ENCODE data around the gene ZNF280B.
"Not testable (repeated sequence)": the region's sequence is repeated elsewhere in the genome, so short reads cannot be mapped to it uniquely, and the experiment has no call there.

The ZNF280B gene

DNA sequence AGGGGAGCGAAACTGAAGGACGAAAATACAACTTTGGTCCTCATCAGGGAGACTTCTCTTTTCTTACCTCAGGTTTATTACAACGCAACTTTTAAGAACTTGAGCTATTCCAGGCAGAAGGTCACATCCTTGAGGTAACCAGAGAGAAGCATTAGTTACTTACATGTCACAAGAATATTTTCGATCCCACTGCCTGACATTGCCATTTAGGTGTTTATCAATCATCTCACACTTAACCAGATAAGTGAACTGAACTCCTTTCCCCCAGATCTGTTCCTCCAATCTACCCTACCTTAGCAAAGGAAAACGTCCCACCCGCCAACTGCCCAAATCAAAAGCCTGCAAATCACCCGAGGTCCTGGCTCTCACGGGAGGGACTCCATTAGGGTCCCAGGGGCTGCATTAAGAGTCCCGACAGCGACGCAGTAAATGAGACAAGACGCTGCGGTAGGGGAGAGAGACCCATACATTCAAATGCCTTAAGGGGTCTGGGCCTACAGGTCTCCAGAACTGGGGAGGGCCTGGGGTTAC lies 734 bp downstream of the ZNF280B start:
- DNase-seq (ENCODE audit: low read depth) = no peak

DNA sequence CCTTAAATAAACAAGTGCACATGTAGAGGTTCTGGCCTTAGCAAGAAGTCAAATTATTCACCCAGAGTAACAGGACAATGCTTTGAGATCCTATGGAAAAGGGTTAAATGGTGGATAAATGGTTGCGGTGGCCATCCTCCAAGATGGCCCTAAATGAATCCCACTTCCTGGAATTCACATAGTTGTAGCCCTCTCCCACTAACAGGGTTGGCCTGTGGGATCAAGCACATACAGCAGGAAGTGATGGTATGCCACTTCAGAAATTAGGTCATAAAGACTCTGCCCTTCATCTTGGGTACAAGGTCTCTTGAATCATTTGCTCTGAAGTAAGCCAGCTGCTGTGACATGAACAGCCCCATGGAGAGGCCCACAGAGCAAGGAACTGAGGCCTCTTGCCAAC lies 1.8 kb downstream of the ZNF280B start:
- DNase-seq (ENCODE audit: low read depth) = no peak

DNA sequence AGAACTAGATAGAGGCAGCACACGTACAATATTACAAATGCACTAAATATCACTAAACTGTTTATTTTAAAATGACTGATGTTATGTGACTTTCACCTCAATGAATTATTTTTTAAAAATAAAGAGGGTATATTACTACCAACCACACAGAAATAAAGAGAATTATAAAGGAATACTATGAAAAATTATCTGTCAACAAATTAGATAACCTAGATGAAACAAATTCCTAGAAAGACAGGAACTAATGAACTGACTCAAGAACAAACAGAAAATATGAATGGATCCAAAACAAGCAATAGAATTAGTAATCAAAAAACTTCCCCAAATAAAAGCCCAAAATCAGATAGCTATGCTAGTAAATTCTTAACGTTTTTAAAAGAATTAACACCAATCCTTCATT lies 10.3 kb downstream of the ZNF280B start:
- no peak for DNase-seq (ENCODE audit: low read depth)

DNA sequence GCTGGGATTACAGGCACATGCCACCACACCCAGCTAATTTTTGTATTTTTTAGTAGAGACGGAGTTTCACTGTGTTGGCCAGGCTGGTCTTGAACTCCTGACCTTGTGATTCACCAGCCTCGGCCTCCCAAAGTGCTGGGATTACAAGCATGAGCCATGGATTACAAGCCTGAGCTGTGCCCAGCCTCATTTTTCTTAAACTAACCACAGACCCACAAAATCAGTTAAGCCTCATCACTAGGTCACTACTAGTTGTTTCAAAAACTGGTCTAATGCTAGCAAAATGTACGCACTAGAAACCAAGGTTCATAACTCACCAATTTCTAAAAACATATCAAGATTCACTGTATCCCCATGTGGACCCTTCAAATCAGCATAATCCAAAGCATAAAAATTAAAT lies 17.0 kb downstream of the ZNF280B start:
- DNase-seq (ENCODE audit: low read depth) = not testable (repeated sequence)

DNA sequence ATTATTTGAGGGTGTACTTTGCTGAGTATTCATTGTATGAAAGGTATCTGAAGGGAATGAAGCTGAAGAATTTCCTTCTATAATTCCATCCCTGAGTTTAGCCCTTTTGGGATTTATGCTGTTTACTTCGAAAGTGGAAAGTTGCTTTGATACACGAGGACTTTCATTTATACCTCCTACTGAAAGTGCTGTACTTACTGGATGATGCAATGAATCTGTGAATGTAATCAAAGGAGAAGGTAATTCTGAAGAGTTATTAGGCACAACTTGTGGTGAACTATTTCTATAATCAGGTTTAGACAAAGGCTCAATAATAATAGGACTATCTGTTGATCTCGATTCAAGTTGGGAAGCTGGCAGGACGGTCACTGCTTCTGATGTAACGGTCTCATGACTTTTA lies 19.8 kb downstream of the ZNF280B start:
- DNase-seq (ENCODE audit: low read depth) = no peak

DNA sequence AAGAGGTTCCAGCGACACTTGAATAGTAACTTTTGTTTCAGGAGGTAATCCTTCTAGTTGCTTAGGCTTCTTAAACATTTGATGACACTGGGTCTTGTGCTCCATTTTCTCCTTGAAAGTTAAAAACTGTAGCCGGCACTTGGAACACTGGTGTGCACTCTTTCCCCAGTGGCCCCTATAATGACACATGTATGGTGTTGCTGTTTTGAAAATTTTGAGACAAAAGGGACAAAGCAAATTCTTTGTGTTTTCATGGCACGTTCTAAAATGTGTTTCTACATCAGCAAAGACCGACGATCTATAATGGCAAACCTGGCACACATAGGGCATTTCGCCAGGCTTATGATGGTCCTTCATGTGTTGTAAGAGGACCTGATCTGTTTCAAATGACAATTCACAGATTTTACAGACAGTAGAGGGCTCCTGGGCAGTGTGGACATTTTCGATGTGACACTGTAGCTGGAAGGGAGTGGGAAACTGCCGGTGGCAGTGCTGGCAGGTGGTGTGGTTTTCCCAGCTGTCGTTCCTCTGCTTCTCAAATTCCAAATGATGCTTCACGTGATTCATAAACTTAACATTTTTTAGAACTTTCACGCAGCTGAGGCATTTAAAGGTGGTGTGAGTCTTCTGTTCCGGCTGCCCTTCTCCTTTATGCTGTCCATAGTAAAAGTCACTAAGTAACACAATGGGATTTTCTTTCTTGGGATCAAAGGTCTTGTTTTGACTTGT lies 20.5 kb downstream of the ZNF280B start:
- DNase-seq (ENCODE audit: low read depth) = no peak

DNA sequence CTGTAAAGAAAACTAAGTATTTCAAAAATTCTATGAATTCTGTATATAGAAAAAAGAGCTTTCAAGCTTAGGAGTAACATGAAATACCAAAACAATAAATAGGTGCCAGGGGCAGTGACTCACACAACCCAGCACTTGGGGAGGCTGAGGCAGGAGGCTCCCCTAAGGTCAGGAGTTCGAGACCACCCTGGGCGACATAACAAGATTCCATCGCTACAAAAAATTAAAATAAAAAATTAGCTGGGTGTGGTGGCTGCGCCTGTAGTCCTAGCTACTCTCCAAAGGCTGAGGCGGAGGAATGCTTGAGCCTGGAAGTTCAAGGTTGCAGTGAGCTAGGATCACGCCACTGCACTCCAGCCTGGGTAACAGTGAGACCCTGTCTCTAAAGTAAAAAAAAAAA lies 21.5 kb downstream of the ZNF280B start:
- no peak for DNase-seq (ENCODE audit: low read depth)

DNA sequence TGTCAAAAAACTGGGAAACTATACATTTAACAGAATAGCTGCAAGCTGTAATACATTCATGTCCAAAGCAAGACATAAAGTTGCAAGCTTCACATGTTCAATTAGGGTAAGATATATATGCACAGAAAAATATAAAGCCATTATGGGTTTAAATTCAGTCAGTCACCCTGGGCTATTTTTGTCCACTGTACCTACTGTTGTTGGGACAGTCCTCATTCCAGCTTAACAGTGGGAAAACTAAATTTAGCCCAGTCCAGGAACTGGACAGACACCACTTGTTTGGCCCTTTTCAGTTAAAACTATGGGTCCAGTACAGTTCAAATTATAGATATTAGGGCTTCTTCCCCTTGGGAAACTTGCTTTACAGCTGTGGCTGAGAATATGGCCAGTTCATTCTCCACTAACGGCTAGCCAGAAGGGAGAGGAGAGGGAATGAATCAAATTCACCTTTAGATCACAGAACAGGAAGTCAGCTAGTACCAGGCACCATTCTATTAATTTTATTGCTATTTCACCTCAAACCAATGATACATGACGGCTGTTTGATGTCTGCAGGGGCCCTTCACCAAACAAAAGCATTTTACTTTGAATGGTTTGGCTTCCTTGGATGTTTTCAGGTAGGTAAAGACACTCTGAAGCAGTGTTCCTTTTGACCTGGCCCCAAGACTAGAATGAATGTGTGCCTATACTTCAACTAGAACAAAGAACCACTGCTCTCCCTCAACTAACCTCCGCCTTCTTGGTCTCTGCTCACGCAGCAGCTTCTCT lies 22.2 kb downstream of the ZNF280B start:
- no peak for DNase-seq (ENCODE audit: low read depth)

DNA sequence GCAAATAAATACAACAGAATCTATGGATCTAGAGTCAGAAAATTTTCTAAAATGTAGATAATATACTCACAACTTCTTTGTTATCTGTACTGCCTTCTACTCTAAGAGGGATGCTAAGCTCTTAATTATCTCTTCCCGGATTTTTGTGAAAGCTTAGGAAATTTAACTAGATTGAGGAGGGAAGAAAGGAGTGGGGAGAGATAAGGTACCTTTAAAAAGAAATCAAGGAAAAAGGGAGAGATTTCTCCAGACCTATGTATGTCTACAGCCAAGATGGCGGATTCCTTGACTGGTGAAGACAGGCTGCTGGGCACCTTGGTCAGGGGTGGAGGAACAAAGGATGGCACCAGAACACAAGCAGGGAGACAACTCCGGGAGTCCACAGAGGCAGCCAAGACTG lies 23.0 kb downstream of the ZNF280B start:
- DNase-seq (ENCODE audit: low read depth) = no peak

DNA sequence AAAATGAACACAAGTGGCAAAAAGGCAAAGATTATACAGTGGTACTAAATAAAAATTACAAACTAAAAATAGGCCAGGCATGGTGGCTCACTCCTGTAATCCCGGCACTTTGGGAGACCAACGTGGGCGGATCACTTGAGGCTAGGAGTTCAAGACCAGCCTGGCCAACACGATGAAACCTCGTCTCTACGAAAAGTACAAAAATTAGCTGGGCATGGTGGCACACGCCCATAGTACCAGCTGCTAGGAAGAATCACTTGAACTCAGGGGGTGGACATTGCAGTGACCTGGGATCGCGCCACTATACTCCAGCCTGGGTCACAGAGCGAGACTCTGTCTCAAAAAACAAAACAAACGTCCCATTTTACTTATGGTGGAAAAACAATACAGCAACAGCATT lies 24.5 kb downstream of the ZNF280B start:
- no peak for DNase-seq (ENCODE audit: low read depth)

DNA sequence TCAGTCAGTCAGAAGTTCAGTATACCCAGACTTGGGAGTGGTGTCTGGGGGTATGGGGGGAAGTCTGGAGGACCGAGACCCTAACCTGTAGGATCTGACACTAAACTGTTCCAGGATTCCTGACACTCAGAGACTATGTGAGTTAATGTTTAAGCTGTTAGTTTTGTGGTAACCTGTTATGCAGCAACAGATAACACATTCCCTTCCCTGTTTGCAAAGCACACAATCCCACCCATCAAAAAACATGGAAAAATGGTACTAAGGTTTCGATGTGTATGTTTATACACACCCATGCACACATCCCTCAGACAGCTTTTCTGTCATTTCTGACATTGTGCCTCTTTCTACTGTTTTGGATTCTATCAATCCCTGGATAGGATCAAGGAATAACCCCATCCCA lies 27.6 kb downstream of the ZNF280B start:
- no peak for DNase-seq (ENCODE audit: low read depth)

DNA sequence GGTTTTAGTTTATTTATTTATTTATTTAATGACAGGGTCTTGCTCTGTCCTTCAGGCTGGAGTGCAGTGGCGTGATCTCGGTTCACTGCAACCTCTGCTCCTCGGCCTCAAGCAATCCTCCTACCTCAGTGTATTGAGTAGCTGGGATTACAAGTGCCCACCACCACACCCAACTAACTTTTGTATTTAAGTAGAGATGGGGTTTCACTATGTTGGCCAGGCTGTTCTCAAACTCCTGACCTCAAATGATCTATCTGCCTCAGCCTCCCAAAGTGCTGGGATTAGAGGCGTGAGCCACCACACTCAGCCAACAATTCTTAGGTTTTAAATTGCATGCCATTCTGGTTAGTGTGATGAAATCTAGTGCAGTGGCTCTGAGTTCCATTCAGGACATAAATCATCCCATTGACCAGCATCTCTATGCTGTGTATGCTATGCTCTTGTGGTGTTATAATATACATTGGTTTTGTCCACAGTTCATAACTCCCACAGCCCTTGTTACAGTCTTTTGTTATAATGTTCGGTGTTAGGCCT lies 28.5 kb downstream of the ZNF280B start:
- DNase-seq (ENCODE audit: low read depth) = peak; percentile 0

DNA sequence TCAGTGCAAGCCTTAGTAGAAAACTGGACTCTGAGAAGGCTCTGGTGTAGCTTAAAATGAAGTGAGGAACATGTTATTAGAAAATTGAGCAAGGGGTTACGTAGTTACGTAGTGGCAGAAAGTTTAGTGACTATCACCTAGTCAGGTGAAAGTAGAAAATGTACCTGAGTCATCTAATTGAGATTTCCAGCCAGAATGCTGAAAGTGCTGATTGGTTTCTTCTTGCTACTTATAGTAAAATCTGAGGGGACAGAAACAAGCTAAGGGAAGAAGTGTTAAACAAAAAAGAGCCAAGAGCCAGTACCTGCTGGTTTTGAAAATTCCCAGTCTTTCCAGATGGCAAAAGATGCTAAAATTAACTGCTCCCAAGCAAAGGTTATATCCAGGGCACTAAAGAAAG lies 29.4 kb downstream of the ZNF280B start:
- DNase-seq (ENCODE audit: low read depth) = no peak

DNA sequence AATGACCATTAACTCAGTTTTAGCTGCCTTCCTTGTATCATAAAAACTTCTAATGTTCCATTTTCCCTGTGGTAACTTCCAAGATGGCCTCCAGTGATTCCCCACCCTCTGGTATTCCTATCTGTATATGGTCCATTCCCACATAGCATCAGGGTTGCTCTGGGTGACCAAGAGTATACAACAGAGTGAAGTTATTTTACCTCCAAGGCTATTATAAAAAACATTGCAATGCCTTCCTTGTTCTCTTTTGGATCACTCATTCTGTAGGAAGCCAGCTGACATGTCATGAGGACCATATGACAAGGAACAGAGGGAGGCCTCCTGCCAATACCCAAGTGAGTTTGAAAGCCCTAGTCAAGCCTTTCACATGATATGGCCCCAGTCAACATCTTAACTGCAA lies 30.1 kb downstream of the ZNF280B start:
- DNase-seq (ENCODE audit: low read depth) = no peak

DNA sequence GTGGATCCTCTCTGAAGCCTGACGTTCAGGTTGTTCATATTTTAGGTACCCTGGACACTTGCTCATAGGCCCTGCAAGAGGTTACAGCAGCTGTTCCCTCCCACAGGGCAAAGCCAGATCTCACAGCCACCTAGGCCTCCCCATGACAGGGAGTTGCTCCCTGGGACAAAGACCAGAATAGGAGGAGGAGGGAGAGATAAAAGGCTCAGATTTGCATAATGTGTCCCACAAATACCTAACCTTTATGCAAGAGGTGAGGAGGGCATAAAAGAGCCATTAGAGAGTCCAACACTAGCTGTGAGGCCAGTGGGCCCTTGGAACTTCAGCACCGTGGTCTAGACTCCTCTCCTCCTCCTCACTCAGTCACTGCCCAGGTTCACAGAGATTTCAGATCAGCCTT lies 33.8 kb downstream of the ZNF280B start:
- DNase-seq (ENCODE audit: low read depth) = no peak

DNA sequence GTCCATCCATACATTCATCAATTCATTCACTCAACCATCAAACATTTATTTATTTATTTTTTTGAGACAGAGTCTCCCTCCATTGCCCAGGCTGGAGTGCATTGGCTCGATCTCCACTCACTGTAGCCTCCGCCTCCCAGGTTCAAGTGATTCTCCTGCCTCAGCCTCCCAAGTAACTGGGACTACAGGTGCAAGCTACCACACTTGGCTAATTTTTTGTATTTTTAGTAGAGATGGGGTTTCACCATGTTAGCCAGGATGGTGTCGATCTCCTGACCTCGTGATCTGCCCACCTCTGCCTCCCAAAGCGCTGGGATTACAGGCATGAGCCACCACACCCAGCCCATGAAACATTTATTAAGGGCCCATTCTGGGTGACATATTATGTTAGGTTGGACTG lies 37.4 kb downstream of the ZNF280B start:
- DNase-seq (ENCODE audit: low read depth) = not testable (repeated sequence)

DNA sequence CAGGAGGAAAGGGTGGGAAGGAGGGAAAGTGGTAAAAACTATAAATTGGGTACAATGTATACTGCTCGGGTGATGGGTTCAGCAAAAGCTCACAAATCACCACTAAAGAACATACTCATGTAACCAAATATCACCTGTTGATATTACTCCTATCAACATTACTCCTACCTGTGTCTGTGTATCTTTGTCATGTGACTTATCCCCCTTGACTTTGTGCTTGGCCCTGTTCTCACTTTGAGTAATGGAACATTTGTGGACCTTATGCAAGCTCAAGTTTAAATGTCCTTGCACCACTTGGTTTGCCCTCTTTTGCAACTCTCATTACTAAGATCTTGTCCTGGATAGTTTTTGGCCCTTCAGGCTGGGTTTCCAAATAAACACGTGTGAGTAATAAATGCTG lies 39.0 kb downstream of the ZNF280B start:
- no peak for DNase-seq (ENCODE audit: low read depth)

DNA sequence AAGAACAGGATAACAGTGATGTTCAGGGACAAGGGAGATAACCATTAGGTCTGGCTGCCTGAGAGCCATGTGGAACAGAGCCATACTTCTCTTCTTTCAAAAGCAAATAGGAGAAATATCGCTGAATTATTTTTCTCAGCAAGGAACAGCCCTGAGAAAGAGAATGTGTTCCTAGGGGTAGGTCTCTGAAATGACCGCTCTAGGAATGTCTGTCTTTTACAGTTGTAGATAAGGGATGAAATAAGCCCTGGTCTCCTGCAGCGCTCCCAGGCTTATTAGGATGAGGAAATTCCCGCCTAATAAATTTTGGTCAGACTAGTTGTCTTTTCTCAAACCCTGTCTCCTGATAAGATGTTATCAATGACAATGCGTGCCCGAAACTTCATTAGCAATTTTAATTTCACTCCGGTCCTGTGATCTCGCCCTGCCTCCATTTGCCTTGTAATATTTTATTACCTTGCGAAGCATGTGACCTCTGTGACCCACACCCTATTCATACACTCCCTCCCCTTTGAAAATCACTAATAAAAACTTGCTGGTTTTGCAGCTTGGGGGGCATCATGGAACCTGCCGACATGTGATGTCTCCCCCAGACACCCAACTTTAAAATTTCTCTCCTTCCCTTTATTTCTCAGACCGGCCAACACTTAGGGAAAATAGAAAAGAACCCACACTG lies 39.6 kb downstream of the ZNF280B start:
- DNase-seq (ENCODE audit: low read depth) = not testable (repeated sequence)

DNA sequence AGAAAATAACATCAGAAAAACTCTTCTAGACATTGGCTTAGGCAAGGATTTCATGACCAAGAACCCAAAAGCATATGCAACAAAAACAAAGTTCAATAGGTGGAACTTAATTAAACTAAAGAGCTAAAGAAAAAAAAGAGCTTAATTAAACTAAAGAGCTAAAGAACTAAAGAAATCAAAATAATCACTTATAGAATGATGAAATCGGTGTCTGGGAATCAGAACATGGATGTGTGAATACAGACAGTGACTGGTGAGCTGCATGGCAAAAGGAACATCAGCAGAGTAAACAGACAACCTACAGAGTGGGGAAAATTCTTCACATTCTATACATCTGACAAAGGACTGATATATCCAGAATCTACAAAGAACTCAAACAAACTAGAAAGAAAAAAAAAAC lies 41.4 kb downstream of the ZNF280B start:
- DNase-seq (ENCODE audit: low read depth) = no peak

DNA sequence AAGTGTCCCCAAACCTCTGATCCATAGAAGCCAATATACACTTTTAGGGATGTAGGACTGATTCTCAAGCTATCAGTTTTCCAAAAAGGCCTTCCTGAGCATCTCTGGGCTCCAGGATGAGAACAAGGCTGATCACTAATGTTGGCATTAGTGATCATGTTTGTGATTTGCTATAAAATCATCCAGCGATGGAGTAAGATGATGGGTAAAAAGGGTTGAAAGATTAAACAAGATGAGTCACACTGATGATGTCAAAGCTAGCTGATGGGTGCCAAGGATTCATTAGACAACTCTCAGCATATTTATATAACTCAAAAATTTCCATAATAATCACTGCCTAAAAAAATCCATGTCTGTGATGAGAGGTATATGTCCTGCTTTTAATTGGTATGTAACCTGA lies 42.8 kb downstream of the ZNF280B start:
- no peak for DNase-seq (ENCODE audit: low read depth)

DNA sequence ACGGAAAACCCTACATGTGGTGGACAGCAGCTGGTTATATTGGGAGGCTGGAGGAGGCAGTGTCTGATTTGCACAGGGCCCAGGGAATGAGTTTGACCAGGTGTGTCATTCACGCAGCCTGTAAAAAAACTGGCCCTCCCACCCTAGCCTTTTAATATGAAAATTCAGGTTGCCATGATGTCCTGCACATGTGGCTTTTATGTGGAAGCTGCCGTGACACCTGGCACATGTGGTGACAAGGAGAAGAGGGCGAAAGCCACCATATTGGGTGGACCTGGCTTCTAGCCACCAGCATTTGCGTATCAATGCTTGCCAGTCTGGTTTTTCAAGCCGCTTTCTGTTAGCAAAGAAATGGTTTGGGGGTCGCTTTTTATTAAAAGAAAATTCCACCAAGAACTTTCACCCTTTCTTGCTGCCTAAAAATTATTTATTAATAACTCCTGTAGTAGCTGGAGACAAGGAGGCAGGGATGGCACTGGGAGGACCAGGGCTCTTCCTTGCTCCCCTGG lies 43.4 kb downstream of the ZNF280B start:
- no peak for DNase-seq (ENCODE audit: low read depth)

DNA sequence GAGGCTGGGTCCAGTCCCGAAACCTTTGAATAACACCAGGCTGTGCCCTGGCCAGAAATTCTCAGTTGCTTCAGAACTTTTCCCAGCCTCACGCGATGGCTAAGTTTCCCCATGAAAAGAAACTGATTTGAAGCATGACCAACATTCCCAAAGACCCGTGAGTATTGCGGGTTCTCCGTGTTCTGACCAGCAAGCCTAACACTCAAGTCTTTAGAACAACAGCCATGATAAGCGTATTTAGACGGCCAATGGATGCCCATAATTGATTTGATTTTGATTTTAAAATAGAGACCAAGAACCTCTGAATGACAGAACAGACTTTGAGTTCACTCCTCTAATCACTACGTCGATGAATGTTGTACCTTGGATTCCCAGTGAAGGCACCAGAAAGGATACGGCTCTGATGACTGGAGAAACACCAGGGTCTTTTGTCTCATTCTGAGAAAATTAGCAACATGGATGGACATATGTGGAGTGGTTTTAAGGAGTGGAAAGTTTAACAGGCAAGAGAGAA lies 43.9 kb downstream of the ZNF280B start:
- DNase-seq (ENCODE audit: low read depth) = no peak

Measured in GM04504 (cell line).